Fibroblast of lung (primary cell): Measurements from ENCODE around the gene SFT2D1.

Experiments
- EZH2 ChIP-seq: IDR thresholded peaks from 2 replicates; pipeline ENCODE4 v1.5.1; 2012; ENCODE audit warnings: low read length, control low read depth, mild to moderate bottlenecking; ENCODE audit errors: missing control alignments
- TF ChIP-seq, protein P1 (sequence below), 2 donors: IDR thresholded peaks in 1 of 2; conservative IDR thresholded peaks in 1 of 2; 1 replicate in 1 of 2; 2 replicates in 1 of 2; pipeline ENCODE4 v1.5.1; 2011 to 2012; ENCODE audit warnings: low read length in 2 of 2, control low read depth in 1 of 2, inconsistent platforms in 1 of 2, low read depth in 1 of 2, mild to moderate bottlenecking in 1 of 2

DNA sequence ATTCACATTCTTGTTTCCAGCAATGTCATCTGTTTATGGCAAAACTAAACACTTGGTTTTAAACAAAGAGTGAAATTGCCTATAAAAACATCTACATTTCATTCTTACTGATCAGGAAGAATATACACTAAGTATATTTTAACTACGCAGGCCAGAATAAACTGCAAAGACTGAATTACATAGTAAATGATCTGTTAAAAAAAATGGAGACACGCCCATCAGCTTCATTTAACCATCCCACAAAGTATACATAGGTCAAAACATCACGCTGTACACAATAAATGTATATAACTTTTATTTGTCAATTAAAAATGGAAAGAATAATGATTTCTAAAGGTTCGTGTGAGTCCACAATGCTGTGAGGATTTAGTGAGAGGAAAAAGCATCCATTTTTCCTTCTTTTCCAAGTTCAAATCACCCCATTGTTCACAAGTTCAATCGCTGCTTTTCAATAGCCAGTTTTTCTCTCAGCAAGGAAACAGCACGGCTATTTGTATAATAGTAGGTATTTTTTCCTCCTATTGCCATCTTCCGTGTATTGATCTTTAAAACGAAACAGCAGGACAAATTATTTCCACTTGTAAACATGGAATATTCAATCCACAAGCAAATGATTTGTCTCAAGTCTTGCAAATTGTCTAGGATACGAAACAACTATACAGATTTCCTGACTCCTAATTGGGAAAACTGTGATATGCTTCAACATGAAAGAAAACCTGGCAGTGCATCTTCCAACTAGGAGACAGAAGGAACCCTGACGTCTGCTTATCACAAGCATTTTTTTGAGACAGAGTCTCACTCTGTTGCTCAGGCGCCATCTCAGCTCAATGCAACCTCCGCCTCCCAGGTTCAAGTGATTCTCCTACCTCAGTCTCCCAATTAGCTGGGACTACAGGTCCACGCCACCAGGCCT lies 10.6 kb downstream of the SFT2D1 start:
- TF ChIP-seq, protein P1, sequence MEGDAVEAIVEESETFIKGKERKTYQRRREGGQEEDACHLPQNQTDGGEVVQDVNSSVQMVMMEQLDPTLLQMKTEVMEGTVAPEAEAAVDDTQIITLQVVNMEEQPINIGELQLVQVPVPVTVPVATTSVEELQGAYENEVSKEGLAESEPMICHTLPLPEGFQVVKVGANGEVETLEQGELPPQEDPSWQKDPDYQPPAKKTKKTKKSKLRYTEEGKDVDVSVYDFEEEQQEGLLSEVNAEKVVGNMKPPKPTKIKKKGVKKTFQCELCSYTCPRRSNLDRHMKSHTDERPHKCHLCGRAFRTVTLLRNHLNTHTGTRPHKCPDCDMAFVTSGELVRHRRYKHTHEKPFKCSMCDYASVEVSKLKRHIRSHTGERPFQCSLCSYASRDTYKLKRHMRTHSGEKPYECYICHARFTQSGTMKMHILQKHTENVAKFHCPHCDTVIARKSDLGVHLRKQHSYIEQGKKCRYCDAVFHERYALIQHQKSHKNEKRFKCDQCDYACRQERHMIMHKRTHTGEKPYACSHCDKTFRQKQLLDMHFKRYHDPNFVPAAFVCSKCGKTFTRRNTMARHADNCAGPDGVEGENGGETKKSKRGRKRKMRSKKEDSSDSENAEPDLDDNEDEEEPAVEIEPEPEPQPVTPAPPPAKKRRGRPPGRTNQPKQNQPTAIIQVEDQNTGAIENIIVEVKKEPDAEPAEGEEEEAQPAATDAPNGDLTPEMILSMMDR (conservative IDR thresholded peaks at IDR 0.05 in 1 of 2, IDR thresholded peaks at IDR 0.05 in 1 of 2; ENCODE audit: low read depth in 1 of 2, low read length in 2 of 2): no peak
- no peak for TF ChIP-seq EZH2
